Breast epithelium (tissue), 4 donors: ENCODE results near the gene SLC8A3. TPM values are rescaled to one million over a fixed set of nuclear protein-coding genes. Genes with fewer than 3 reads are reported as not detected.

Experiments used
- DNase-seq, 2 donors: peaks; one replicate each; pipeline ENCODE4 v3.0.0-alpha.2; 2019; ENCODE audit warnings: low spot score in 2 of 2
- H3K27ac ChIP-seq, 2 donors: fragments of 200-600 bp; sonication (generic) in 1 of 2; one replicate each; pipeline ENCODE4 v1.5.1; 2016 to 2019; ENCODE audit warnings: mild to moderate bottlenecking in 1 of 2
- H3K27me3 ChIP-seq, 2 donors: fragments of 200-600 bp; sonication (generic) in 1 of 2; one replicate each; pipeline versions ENCODE4 v1.5.1 to v1.6.0; 2017 to 2019; ENCODE audit warnings: control low read depth in 1 of 2, mild to moderate bottlenecking in 1 of 2
- H3K36me3 ChIP-seq: fragments of 200-600 bp; one replicate; pipeline ENCODE4 v1.5.1; 2019
- H3K4me1 ChIP-seq, 2 donors: fragments of 200-600 bp; sonication (generic); one replicate each; pipeline ENCODE4 v1.5.1; 2016 to 2019; ENCODE audit warnings: control low read depth in 1 of 2
- H3K4me3 ChIP-seq, 3 donors: fragments of 200-600 bp; sonication (generic); 1 replicate in 2 of 3; 2 replicates in 1 of 3; pipeline ENCODE4 v1.5.1; 2016 to 2019; ENCODE audit warnings: mild to moderate bottlenecking in 3 of 3, moderate library complexity in 2 of 3
- H3K9me3 ChIP-seq, 2 donors: fragments of 200-600 bp; sonication (generic) in 1 of 2; one replicate each; pipeline ENCODE4 v1.5.1; 2016 to 2019; ENCODE audit warnings: control low read depth in 1 of 2
- CTCF ChIP-seq, 3 donors: fragments of 450-650 bp; IDR thresholded peaks; one replicate each; pipeline ENCODE4 v1.5.1; 2016 to 2017; ENCODE audit warnings: antibody characterized with exemption in 3 of 3, mild to moderate bottlenecking in 3 of 3, moderate library complexity in 3 of 3
- POLR2A ChIP-seq: fragments of 450-650 bp; IDR thresholded peaks from one replicate; pipeline ENCODE4 v1.6.1; 2016; ENCODE audit warnings: antibody characterized with exemption, mild to moderate bottlenecking, moderate library complexity
- POLR2AphosphoS5 ChIP-seq, 3 donors: sonication (generic); formaldehyde crosslinking; IDR thresholded peaks; one replicate each; pipeline ENCODE4 v1.6.1; 2017; ENCODE audit warnings: antibody characterized with exemption in 3 of 3
- intact Hi-C: fragments of 100-400 bp; cut with DNase I; formaldehyde crosslinking; loops from one replicate; pipeline ENCODE4 v1.15.1; 2023; ENCODE audit warnings: low total_unique reads
- total RNA-seq, 3 donors: library from RNA; depleted of rRNA; stranded (reverse); fragments of >200 nt; gene quantifications; one replicate each; pipeline ENCODE4 v1.1.0, GENCODE V29; 2016

Gene SLC8A3
- total RNA-seq, 3 donors from 2014 or later = 0.59 to 1.8 TPM; not detected in 1

GRCh38 chr14:70113211-70113610 is 75.5 kb downstream of the SLC8A3 start:
- no peak for DNase-seq

GRCh38 chr14:70108419-70108818 is 80.3 kb downstream of the SLC8A3 start:
- Histone ChIP-seq H3K36me3 (no peaks in the 10 kb centered on the region), H3K27me3 (no peaks in the 10 kb centered on the region), H3K9me3 (no peaks in the 10 kb centered on the region), H3K27ac (no peak overlapping the region), H3K4me3 (no peak overlapping the region), H3K4me1 (no peaks in the 10 kb centered on the region)
- no peak for DNase-seq
- intact Hi-C loops = no loop called here
- TF ChIP-seq POLR2A (no peak), POLR2AphosphoS5 (IDR thresholded peaks at IDR 0.05) (no peak), CTCF (IDR thresholded peaks at IDR 0.05) (no peak)

More at GRCh38 chr14:70113211-70113610, 75.5 kb downstream of the SLC8A3 start:
- Histone ChIP-seq H3K4me1 (no peaks in the 10 kb centered on the region), H3K27ac (no peak overlapping the region), H3K4me3 (no peak overlapping the region), H3K9me3 (no peaks in the 10 kb centered on the region), H3K36me3 (no peaks in the 10 kb centered on the region), H3K27me3 (no peaks in the 10 kb centered on the region)
- intact Hi-C loops = no loop called here
- TF ChIP-seq POLR2A = no peak

GRCh38 chr14:70107309-70107708 is 81.4 kb downstream of the SLC8A3 start:
- DNase-seq = no peak
- no peaks in the 10 kb centered on the region for H3K9me3 ChIP-seq
- no peaks in the 10 kb centered on the region for H3K4me1 ChIP-seq
- intact Hi-C loops = no loop called here
- no peaks in the 10 kb centered on the region for H3K27me3 ChIP-seq
- no peak overlapping the region for H3K4me3 ChIP-seq
- TF ChIP-seq POLR2AphosphoS5 (IDR thresholded peaks at IDR 0.05) = no peak
- no peak for TF ChIP-seq CTCF (IDR thresholded peaks at IDR 0.05)
- no peak for TF ChIP-seq POLR2A
- no peak overlapping the region for H3K27ac ChIP-seq
- no peaks in the 10 kb centered on the region for H3K36me3 ChIP-seq

- Histone ChIP-seq H3K9me3 (no peaks in the 10 kb centered on the region), H3K27me3 (peaks cover 0 to 38% of the 10 kb centered on the region in 2 donors), H3K4me3 (no peak overlapping the region), H3K4me1 (no peaks in the 10 kb centered on the region), H3K27ac (no peak overlapping the region), H3K36me3 (no peaks in the 10 kb centered on the region)
- intact Hi-C loops = no loop called here
- TF ChIP-seq CTCF (IDR thresholded peaks at IDR 0.05) (no peak), POLR2AphosphoS5 (IDR thresholded peaks at IDR 0.05) (no peak), POLR2A (no peak)
- no peak for DNase-seq
Measured at GRCh38 chr14:70100071-70100470, 88.7 kb downstream of the SLC8A3 start.

GRCh38 chr14:70098250-70098809 is 90.4 kb downstream of the SLC8A3 start:
- no peak for DNase-seq
- Histone ChIP-seq H3K4me3 (no peak overlapping the region), H3K4me1 (no peaks in the 10 kb centered on the region), H3K27me3 (peaks cover 0 to 49% of the 10 kb centered on the region in 2 donors), H3K27ac (no peak overlapping the region), H3K9me3 (no peaks in the 10 kb centered on the region), H3K36me3 (no peaks in the 10 kb centered on the region)
- intact Hi-C loops = loop anchor here (5.0 kb wide), 1 partner anchor 964 kb away; no protein-coding TSS in a partner anchor
- no peak for TF ChIP-seq POLR2AphosphoS5 (IDR thresholded peaks at IDR 0.05)
- no peak for TF ChIP-seq POLR2A
- TF ChIP-seq CTCF (IDR thresholded peaks at IDR 0.05) = no peak
